Measurements from ENCODE around the gene ICA1L. TPM values are rescaled to one million over a fixed set of nuclear protein-coding genes. Genes with fewer than 3 reads are reported as not detected.
"Not testable (repeated sequence)": the region's sequence is repeated elsewhere in the genome, so short reads cannot be mapped to it uniquely, and the experiment has no call there.

Gene ICA1L
- total RNA-seq, result 1 to 10 TPM; 5.2 to 9.7 TPM

GRCh38 chr2:202871300-202872141 lies at the start of gene ICA1L:
TSS of gene ICA1L (minus strand) at chr2:202871766. CDS start at chr2:202829009, 42,757 bp downstream.
- H3K27ac Mint-ChIP-seq, result peak within 1 kb of the TSS; percentile 62 to 65
- peak; percentile 81 to 83 for ATAC-seq

GRCh38 chr2:202918860-202919259 lies 47.3 kb upstream of the ICA1L start:
- ATAC-seq (no peak), DNase-seq (ENCODE audit: low spot score) (no peak)
- no peak overlapping the region for H3K27ac Mint-ChIP-seq
- H3K27me3 Mint-ChIP-seq, result no peaks in the 10 kb centered on the region
- H3K4me1 Mint-ChIP-seq (ENCODE audit: low read depth in 2 of 2), result no peaks in the 10 kb centered on the region
- H3K36me3 Mint-ChIP-seq, result no peaks in the 10 kb centered on the region
- H3K4me3 Mint-ChIP-seq, result no peak overlapping the region
- no peaks in the 10 kb centered on the region for H3K9me3 Mint-ChIP-seq

More at GRCh38 chr2:202871300-202872141, at the start of gene ICA1L:
- peak; percentile 83 for DNase-seq (ENCODE audit: low spot score)
- Mint-ChIP-seq H3K9me3 (no peaks in the 10 kb centered on the region), H3K36me3 (no peaks in the 10 kb centered on the region), H3K4me1 (ENCODE audit: low read depth in 2 of 2) (peaks cover 7 to 10% of the 10 kb centered on the region in 2 donors), H3K4me3 (peak within 1 kb of the TSS; percentile 89), H3K27me3 (no peaks in the 10 kb centered on the region)

DNA sequence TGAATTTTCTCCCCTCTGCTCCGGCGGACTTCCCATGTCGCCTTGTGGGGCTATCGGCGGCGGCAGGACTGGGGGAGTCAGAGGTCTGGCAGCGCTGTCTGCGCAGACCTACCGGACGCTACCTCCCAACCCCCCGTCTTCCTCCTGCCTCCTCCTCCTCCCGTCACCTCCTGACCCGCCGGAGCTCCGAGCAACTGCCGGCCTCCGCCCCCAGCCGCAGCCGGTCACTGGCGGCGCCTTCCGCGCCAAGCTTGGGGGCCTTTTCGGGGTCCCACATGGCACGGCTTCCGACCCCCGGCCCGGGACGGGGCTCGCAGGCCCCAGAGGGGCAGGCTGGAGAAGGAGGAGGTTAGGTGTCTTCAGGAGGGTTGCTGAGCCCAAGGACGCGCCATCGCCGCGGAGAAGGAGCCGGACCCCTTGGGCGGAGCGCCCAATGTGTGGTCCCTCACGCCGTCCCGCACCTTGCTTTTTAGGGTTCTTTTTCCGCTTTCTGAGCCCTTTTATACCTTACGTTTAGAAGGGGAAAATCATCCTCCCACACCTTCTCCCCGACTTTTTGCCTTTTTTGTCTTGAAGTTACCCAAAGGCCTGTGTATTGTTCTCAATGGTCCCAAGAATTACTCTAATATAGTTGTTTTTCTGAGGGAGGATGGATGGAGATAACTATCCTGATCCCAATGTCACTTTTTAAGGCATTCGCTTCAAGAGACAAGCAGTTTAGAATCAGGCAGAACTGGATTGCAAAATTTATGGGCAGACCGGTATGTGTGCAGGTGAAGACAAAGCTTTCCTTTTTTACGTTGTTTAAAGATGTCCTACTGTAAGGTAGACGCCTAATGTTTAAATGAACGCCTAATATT lies 41.0 kb upstream of the ICA1L start:
- peak overlapping the region; percentile 98 for H3K4me3 Mint-ChIP-seq
- H3K9me3 Mint-ChIP-seq; H3K36me3 Mint-ChIP-seq; DNase-seq (ENCODE audit: low spot score); H3K27me3 Mint-ChIP-seq: not testable (repeated sequence)
- peaks cover 15 to 21% of the 10 kb centered on the region in 2 donors for H3K4me1 Mint-ChIP-seq (ENCODE audit: low read depth in 2 of 2)
- peak overlapping the region; percentile 96 to 98 for H3K27ac Mint-ChIP-seq
- peak; percentile 86 for ATAC-seq

GRCh38 chr2:202911512-202912341 lies 40.2 kb upstream of the ICA1L start, which contains the start of the genes CARF and WDR12:
TSS of gene CARF (plus strand) at chr2:202912275. CDS start at chr2:202941903, 29,628 bp downstream.
TSS of gene WDR12 (minus strand) at chr2:202911673. CDS start at chr2:202911476, 197 bp downstream.
- Mint-ChIP-seq H3K36me3 (no peaks in the 10 kb centered on the region), H3K27ac (peak within 1 kb of the TSS; percentile 96 to 98), H3K4me3 (peak within 1 kb of the TSS; percentile 98), H3K9me3 (no peaks in the 10 kb centered on the region), H3K4me1 (ENCODE audit: low read depth in 2 of 2) (peaks cover 15 to 21% of the 10 kb centered on the region in 2 donors), H3K27me3 (no peaks in the 10 kb centered on the region)
- ATAC-seq (peak; percentile 93 to 96), DNase-seq (ENCODE audit: low spot score) (peak; percentile 91)

- H3K36me3 Mint-ChIP-seq, result peaks cover 2% of the 10 kb centered on the region
- H3K4me3 Mint-ChIP-seq, result peak overlapping the region; percentile 98
- no peaks in the 10 kb centered on the region for H3K27me3 Mint-ChIP-seq
- DNase-seq (ENCODE audit: low spot score) (no peak), ATAC-seq (peak in 1 of 2 donors; percentile 4)
- H3K4me1 Mint-ChIP-seq (ENCODE audit: low read depth in 2 of 2), result peaks cover 15 to 21% of the 10 kb centered on the region in 2 donors
- H3K9me3 Mint-ChIP-seq, result no peaks in the 10 kb centered on the region
- H3K27ac Mint-ChIP-seq, result peak overlapping the region; percentile 96 to 98
Measured at GRCh38 chr2:202911203-202911511, 39.6 kb upstream of the ICA1L start.

DNA sequence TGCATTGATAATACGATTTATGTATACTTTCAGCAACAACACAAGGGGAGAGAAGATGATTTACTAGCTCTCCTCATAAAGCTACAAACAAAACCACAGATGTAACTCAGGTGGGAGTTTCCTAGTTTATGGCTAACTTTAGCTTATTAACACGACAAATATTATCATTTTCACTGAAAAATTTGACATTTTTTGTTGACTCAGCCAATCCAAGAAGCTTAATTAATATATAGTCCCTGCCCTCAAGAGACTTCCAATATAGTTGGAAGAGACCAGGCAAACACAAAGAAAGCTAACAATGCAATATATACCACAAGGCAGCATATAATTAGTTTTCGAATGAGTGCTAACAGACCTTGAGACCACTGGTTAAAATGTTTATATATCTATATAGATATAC lies 39.1 kb upstream of the ICA1L start:
- DNase-seq (ENCODE audit: low spot score), result no peak
- Mint-ChIP-seq H3K4me1 (ENCODE audit: low read depth in 2 of 2) (peaks cover 15 to 21% of the 10 kb centered on the region in 2 donors), H3K27ac (peak overlapping the region; percentile 96 to 98), H3K27me3 (no peaks in the 10 kb centered on the region), H3K9me3 (no peaks in the 10 kb centered on the region), H3K36me3 (peaks cover 6% of the 10 kb centered on the region), H3K4me3 (peak overlapping the region; percentile 98)
- no peak for ATAC-seq

- H3K36me3 Mint-ChIP-seq, result peaks cover 10% of the 10 kb centered on the region
- not testable (repeated sequence) for H3K9me3 Mint-ChIP-seq; H3K27ac Mint-ChIP-seq; DNase-seq (ENCODE audit: low spot score); H3K27me3 Mint-ChIP-seq; ATAC-seq
- peak overlapping the region; percentile 98 for H3K4me3 Mint-ChIP-seq
- H3K4me1 Mint-ChIP-seq (ENCODE audit: low read depth in 2 of 2), result peaks cover 15 to 25% of the 10 kb centered on the region in 2 donors
Measured at GRCh38 chr2:202910250-202910649, 38.7 kb upstream of the ICA1L start.

- no peak for DNase-seq (ENCODE audit: low spot score)
- peak overlapping the region; percentile 98 for H3K4me3 Mint-ChIP-seq
- H3K4me1 Mint-ChIP-seq (ENCODE audit: low read depth in 2 of 2), result peaks cover 15 to 26% of the 10 kb centered on the region in 2 donors
- no peaks in the 10 kb centered on the region for H3K27me3 Mint-ChIP-seq
- H3K27ac Mint-ChIP-seq, result no peak overlapping the region
- ATAC-seq, result no peak
- peaks cover 13% of the 10 kb centered on the region for H3K36me3 Mint-ChIP-seq
- H3K9me3 Mint-ChIP-seq, result no peaks in the 10 kb centered on the region
Measured at GRCh38 chr2:202909394-202910192, 38.0 kb upstream of the ICA1L start.

- Mint-ChIP-seq H3K4me1 (ENCODE audit: low read depth in 2 of 2) (peaks cover 18 to 30% of the 10 kb centered on the region in 2 donors), H3K27ac (peak overlapping the region in 1 of 2 donors; percentile 30), H3K36me3 (peaks cover 24% of the 10 kb centered on the region), H3K4me3 (peak overlapping the region; percentile 2), H3K9me3 (no peaks in the 10 kb centered on the region), H3K27me3 (no peaks in the 10 kb centered on the region)
- ATAC-seq (no peak), DNase-seq (ENCODE audit: low spot score) (no peak)
Measured at GRCh38 chr2:202908186-202908585, 36.6 kb upstream of the ICA1L start.

DNA sequence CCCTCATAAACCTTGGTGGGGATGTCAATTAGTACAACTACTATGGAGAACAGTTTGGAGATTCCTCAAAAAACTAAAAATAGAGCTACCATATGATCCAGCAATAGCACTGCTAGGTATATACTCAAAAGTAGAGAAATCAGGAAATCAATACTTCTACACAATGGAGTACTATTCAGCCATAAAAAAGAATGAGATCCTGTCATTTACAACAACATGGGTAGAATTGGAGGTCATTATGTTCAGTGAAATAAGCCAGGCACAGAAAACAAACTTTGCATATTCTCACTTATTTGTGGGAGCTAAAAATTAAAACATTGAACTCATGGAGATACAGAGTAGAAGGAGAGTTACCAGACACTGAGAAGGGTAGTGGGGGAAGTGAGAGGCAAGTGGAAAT lies 33.9 kb upstream of the ICA1L start:
- H3K9me3 Mint-ChIP-seq; H3K27me3 Mint-ChIP-seq; ATAC-seq; H3K4me3 Mint-ChIP-seq; H3K27ac Mint-ChIP-seq; DNase-seq (ENCODE audit: low spot score): not testable (repeated sequence)
- H3K4me1 Mint-ChIP-seq (ENCODE audit: low read depth in 2 of 2), result peaks cover 13 to 26% of the 10 kb centered on the region in 2 donors
- peaks cover 25% of the 10 kb centered on the region for H3K36me3 Mint-ChIP-seq

DNA sequence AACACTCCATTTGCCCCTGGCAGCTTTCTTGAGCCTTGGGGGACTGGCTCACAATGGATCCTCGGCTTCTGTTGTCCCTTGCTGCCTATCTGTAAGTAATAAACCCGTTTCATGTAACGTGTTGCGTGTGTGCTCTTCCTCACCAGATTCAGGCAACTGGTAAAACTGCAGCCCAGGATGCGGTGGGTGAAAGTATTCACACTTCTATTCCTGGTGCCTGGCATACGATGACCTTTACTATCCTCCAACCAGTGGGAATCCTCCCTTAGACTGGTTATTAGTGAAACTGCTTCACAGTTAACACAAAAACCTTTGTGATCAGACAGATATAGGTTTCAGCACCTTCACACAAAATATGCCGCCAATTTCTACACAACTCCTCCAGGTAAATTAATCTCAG lies 13.6 kb upstream of the ICA1L start:
- DNase-seq (ENCODE audit: low spot score) (no peak), ATAC-seq (no peak)
- H3K4me1 Mint-ChIP-seq (ENCODE audit: low read depth in 2 of 2), result no peaks in the 10 kb centered on the region
- no peaks in the 10 kb centered on the region for H3K9me3 Mint-ChIP-seq
- no peak overlapping the region for H3K27ac Mint-ChIP-seq
- no peaks in the 10 kb centered on the region for H3K27me3 Mint-ChIP-seq
- H3K4me3 Mint-ChIP-seq, result no peak overlapping the region
- H3K36me3 Mint-ChIP-seq, result peaks cover 7% of the 10 kb centered on the region

DNA sequence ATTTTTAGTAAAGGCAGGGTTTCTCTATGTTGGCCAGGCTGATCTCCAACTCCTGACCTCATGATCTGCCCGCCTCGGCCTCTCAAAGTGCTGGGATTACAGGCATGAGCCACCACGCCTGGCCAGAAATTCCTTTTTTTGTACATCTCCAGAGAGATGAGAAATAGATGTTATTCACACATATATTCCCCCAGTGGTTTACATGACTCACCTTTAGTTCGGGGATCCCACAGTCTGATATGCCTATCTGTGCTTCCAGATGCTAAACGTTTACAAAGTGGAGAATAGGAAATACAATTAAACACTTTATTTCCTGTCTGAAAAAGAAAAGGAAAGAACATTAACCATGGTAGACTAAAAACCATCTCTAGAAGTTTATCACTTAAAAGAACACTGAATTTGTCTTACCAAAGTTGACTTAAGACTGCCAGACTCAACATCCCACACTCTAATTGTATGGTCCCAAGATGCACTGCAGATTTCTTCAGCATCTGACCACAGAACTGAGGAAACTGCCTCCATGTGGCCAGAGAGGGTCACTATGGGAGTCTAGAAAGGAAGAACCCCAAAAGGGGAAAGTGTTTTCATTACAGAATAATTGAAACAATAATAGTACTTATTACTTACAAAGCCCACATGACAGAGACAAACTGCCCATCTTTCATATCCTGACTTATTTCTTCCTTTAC lies 12.6 kb upstream of the ICA1L start:
- H3K36me3 Mint-ChIP-seq, result peaks cover 7% of the 10 kb centered on the region
- no peak for ATAC-seq

More for the DNA sequence above, 12.6 kb upstream of the ICA1L start:
- Mint-ChIP-seq H3K4me1 (ENCODE audit: low read depth in 2 of 2) (no peaks in the 10 kb centered on the region), H3K27ac (no peak overlapping the region), H3K27me3 (no peaks in the 10 kb centered on the region), H3K4me3 (no peak overlapping the region), H3K9me3 (no peaks in the 10 kb centered on the region)
- no peak for DNase-seq (ENCODE audit: low spot score)

Data from natural killer cell treated with Interleukin-12 subunit alpha and Interleukin-12 subunit beta and Interleukin-15 and Interleukin-18, amount 100 ng/mL, for 72 hours (primary cell).